K562 (cell line): ENCODE measurements around the gene DYNLT2. TPM values are rescaled to one million over a fixed set of nuclear protein-coding genes. Genes with fewer than 3 reads are reported as not detected.

Source experiments
- ATF2 ChIP-seq: sonication (generic); formaldehyde crosslinking; IDR thresholded peaks from 2 replicates; pipeline ENCODE4 v1.8.1; 2022; ENCODE audit warnings: missing genetic modification reagents
- BCLAF1 ChIP-seq, 2 experiments: fragments of 450-650 bp in 1 of 2; IDR thresholded peaks; 2 replicates each; pipeline ENCODE4 v1.6.1; 2011 to 2017; ENCODE audit warnings: low read depth in 2 of 2, antibody characterized with exemption in 1 of 2, borderline replicate concordance in 1 of 2, low read length in 1 of 2, mild to moderate bottlenecking in 1 of 2, mixed read lengths in 1 of 2; ENCODE audit not compliant: control insufficient read depth in 1 of 2
- DACH1 ChIP-seq: fragments of 450-650 bp; IDR thresholded peaks from 2 replicates; pipeline ENCODE4 v1.6.1; 2018; ENCODE audit not compliant: partially characterized antibody
- MIER1 ChIP-seq: fragments of 450-650 bp; IDR thresholded peaks from 2 replicates; pipeline ENCODE4 v1.6.1; 2016; ENCODE audit warnings: antibody characterized with exemption, mild to moderate bottlenecking, low read depth
- OTX1 ChIP-seq: fragments of 450-650 bp; formaldehyde crosslinking; IDR thresholded peaks from 2 replicates; pipeline ENCODE4 v1.4.0; 2022; ENCODE audit warnings: mild to moderate bottlenecking
- POU5F1 ChIP-seq: fragments of 150-350 bp; IDR thresholded peaks from 2 replicates; pipeline ENCODE4 v1.6.1; 2014; ENCODE audit warnings: borderline replicate concordance, low read length, low read depth, mild to moderate bottlenecking; ENCODE audit not compliant: partially characterized antibody
- RCOR1 ChIP-seq, 2 experiments: IDR thresholded peaks; 2 replicates each; pipeline ENCODE4 v1.6.1; 2012; ENCODE audit warnings: low read depth in 2 of 2, low read length in 2 of 2, borderline replicate concordance in 1 of 2, improper control_type of control experiment in 1 of 2
- SAFB2 ChIP-seq: fragments of 200-400 bp; formaldehyde crosslinking; IDR thresholded peaks from 2 replicates; pipeline ENCODE4 v1.6.1; 2018; ENCODE audit warnings: borderline replicate concordance, low read length, low read depth, moderate library complexity; ENCODE audit not compliant: severe bottlenecking
- polyA plus RNA-seq, 8 experiments: library from polyadenylated mRNA; depleted of rRNA in 4 of 8; stranded (reverse) in 5 of 8; unstranded in 3 of 8; fragments of >200 nt; fragmentation: Nextera tagmentation in 2 of 8; fragmentation: Illumina TruSeq in 1 of 8; extraction: Ambion mirVana in 2 of 8; extraction: Trizol in 1 of 8; gene quantifications; 2 replicates each; pipeline versions ENCODE4 v1.2.1 to v1.2.3, GENCODE V29; 2011 to 2014; ENCODE audit warnings: inconsistent platforms in 1 of 8, missing spikeins in 1 of 8
- total RNA-seq, 7 experiments: library from RNA; depleted of rRNA in 6 of 7; stranded (reverse); fragments of >200 nt in 6 of 7; fragmentation: Illumina TruSeq in 2 of 7; extraction: Trizol in 2 of 7; gene quantifications; 2 replicates each; pipeline versions ENCODE4 v1.2.1 to v1.2.3, GENCODE V29; 2011 to 2021; ENCODE audit warnings: low replicate concordance in 1 of 7
- TF ChIP-seq, protein P1 (sequence below): fragments of 250-450 bp; sonication (Bioruptor Pico); IDR thresholded peaks from 2 replicates; pipeline ENCODE4 v1.4.0; 2020; ENCODE audit warnings: mild to moderate bottlenecking, moderate library complexity
- TF ChIP-seq, protein P2 (sequence below): fragments of 250-450 bp; sonication (Bioruptor Pico); IDR thresholded peaks from 2 replicates; pipeline ENCODE4 v1.4.0; 2020; ENCODE audit warnings: mild to moderate bottlenecking
- TF ChIP-seq, protein P3 (sequence below): fragments of 450-650 bp; IDR thresholded peaks from 2 replicates; pipeline ENCODE4 v1.7.0; 2016; ENCODE audit warnings: borderline replicate concordance
- TF ChIP-seq, protein P4 (sequence below), 2 experiments: IDR thresholded peaks; 2 replicates each; pipeline ENCODE4 v1.6.1; 2012; ENCODE audit warnings: improper control_type of control experiment in 2 of 2, low read depth in 2 of 2, low read length in 2 of 2, borderline replicate concordance in 1 of 2

DYNLT2 gene
- total and polyA plus RNA-seq, 9 of the 15 experiments (the other 6 are each of a cell fraction or from before 2014, with no cell fraction given), result 2.0 to 12.8 (median 6.3) TPM

DNA sequence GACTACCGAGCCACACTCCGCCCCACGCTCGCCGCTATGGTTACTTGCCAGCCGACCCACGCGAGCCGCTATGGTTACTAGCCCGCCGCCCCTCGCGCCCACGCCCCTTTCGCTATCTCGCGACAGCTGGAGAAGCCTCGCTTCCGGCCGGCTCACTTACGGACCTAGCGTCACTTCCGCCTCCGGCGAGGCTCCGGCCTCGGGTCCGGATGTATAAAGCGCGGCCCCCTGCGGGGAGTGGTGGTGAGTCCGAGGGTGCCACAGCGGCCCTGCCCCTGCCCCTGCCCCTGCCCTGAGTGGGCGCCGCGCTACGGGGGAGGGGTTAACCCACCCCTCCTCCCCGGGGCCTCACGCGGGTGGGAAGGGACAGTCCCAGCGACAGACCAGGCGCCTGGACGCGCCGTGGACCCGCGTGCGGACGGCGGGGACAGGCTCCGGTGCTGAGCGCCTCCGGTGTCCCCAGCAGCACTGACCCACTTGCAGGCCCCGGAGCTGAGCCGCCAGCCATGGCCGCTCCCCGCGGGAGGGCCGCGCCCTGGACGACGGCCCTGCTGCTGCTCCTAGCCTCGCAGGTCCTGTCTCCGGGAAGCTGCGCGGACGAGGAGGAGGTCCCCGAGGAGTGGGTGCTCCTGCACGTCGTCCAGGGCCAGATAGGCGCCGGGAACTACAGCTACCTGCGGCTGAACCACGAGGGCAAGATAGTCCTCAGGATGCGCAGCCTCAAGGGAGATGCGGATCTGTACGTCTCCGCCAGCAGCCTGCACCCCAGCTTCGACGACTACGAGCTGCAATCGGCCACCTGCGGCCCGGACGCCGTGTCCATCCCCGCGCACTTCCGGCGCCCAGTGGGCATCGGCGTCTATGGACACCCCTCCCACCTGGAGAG is 49.2 kb downstream of the DYNLT2 start, which contains the start of the genes C6orf120 and WDR27 (continued):
- no peak for TF ChIP-seq MIER1
- TF ChIP-seq POU5F1, result no peak
- TF ChIP-seq, protein P1, sequence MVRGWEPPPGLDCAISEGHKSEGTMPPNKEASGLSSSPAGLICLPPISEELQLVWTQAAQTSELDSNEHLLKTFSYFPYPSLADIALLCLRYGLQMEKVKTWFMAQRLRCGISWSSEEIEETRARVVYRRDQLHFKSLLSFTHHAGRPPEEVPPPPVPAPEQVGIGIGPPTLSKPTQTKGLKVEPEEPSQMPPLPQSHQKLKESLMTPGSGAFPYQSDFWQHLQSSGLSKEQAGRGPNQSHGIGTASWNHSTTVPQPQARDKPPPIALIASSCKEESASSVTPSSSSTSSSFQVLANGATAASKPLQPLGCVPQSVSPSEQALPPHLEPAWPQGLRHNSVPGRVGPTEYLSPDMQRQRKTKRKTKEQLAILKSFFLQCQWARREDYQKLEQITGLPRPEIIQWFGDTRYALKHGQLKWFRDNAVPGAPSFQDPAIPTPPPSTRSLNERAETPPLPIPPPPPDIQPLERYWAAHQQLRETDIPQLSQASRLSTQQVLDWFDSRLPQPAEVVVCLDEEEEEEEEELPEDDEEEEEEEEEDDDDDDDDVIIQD (CRISPR knock-in tag), result no peak
- TF ChIP-seq, protein P2, sequence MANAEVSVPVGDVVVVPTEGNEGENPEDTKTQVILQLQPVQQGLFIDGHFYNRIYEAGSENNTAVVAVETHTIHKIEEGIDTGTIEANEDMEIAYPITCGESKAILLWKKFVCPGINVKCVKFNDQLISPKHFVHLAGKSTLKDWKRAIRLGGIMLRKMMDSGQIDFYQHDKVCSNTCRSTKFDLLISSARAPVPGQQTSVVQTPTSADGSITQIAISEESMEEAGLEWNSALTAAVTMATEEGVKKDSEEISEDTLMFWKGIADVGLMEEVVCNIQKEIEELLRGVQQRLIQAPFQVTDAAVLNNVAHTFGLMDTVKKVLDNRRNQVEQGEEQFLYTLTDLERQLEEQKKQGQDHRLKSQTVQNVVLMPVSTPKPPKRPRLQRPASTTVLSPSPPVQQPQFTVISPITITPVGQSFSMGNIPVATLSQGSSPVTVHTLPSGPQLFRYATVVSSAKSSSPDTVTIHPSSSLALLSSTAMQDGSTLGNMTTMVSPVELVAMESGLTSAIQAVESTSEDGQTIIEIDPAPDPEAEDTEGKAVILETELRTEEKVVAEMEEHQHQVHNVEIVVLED (CRISPR knock-in tag), result peak; percentile 20; the same call in 1 of the 2 replicates
- no peak for TF ChIP-seq SAFB2
- TF ChIP-seq, protein P3, sequence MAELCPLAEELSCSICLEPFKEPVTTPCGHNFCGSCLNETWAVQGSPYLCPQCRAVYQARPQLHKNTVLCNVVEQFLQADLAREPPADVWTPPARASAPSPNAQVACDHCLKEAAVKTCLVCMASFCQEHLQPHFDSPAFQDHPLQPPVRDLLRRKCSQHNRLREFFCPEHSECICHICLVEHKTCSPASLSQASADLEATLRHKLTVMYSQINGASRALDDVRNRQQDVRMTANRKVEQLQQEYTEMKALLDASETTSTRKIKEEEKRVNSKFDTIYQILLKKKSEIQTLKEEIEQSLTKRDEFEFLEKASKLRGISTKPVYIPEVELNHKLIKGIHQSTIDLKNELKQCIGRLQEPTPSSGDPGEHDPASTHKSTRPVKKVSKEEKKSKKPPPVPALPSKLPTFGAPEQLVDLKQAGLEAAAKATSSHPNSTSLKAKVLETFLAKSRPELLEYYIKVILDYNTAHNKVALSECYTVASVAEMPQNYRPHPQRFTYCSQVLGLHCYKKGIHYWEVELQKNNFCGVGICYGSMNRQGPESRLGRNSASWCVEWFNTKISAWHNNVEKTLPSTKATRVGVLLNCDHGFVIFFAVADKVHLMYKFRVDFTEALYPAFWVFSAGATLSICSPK, result no peak
- no peak for TF ChIP-seq ATF2
- TF ChIP-seq DACH1, result peak; percentile 77
- no peak for TF ChIP-seq OTX1 (CRISPR knock-in tag)
- TF ChIP-seq, protein P4, sequence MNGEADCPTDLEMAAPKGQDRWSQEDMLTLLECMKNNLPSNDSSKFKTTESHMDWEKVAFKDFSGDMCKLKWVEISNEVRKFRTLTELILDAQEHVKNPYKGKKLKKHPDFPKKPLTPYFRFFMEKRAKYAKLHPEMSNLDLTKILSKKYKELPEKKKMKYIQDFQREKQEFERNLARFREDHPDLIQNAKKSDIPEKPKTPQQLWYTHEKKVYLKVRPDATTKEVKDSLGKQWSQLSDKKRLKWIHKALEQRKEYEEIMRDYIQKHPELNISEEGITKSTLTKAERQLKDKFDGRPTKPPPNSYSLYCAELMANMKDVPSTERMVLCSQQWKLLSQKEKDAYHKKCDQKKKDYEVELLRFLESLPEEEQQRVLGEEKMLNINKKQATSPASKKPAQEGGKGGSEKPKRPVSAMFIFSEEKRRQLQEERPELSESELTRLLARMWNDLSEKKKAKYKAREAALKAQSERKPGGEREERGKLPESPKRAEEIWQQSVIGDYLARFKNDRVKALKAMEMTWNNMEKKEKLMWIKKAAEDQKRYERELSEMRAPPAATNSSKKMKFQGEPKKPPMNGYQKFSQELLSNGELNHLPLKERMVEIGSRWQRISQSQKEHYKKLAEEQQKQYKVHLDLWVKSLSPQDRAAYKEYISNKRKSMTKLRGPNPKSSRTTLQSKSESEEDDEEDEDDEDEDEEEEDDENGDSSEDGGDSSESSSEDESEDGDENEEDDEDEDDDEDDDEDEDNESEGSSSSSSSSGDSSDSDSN (IDR thresholded peaks at IDR 0.05; ENCODE audit: borderline replicate concordance in 1 of 2, low read depth in 2 of 2, low read length in 2 of 2), result peak; percentile 56 to 84; a peak in 1 of 4 replicates
- no peak for TF ChIP-seq BCLAF1 (IDR thresholded peaks at IDR 0.05; ENCODE audit: borderline replicate concordance in 1 of 2, control insufficient read depth in 1 of 2, low read depth in 2 of 2, low read length in 1 of 2)
- TF ChIP-seq RCOR1 (IDR thresholded peaks at IDR 0.05; ENCODE audit: borderline replicate concordance in 1 of 2, low read depth in 2 of 2, low read length in 2 of 2), result peak in 1 of 2 experiments; percentile 40; a peak in 1 of 4 replicates
